ENCODE results near the gene KIAA0753.

Gene KIAA0753

GRCh38 chr17:6640536-6641246, at the start of gene KIAA0753, which contains the start of gene TXNDC17:
KIAA0753 (minus strand) TSS chr17:6640711; CDS start chr17:6635103, 5,608 bp downstream.
TXNDC17 (plus strand) TSS chr17:6641060; CDS start chr17:6641083, 23 bp downstream.
- peak; percentile 84 for DNase-seq (ENCODE audit: low read depth)

- DNase-seq (ENCODE audit: low read depth) = no peak
Measured at GRCh38 chr17:6688944-6689343, 48.4 kb upstream of the KIAA0753 start.

GRCh38 chr17:6686026-6686425, 45.5 kb upstream of the KIAA0753 start:
- DNase-seq (ENCODE audit: low read depth) = no peak

- DNase-seq (ENCODE audit: low read depth) = no peak
Measured at GRCh38 chr17:6684881-6685767, 44.6 kb upstream of the KIAA0753 start.

- no peak for DNase-seq (ENCODE audit: low read depth)
Measured at GRCh38 chr17:6684460-6684783, 43.9 kb upstream of the KIAA0753 start.

GRCh38 chr17:6683730-6684459, 43.4 kb upstream of the KIAA0753 start:
- DNase-seq (ENCODE audit: low read depth) = no peak

GRCh38 chr17:6683081-6683684, 42.7 kb upstream of the KIAA0753 start:
- DNase-seq (ENCODE audit: low read depth) = no peak

- no peak for DNase-seq (ENCODE audit: low read depth)
Measured at GRCh38 chr17:6682339-6682738, 41.8 kb upstream of the KIAA0753 start.

GRCh38 chr17:6681671-6682070, 41.2 kb upstream of the KIAA0753 start:
- DNase-seq (ENCODE audit: low read depth) = no peak

GRCh38 chr17:6681176-6681575, 40.7 kb upstream of the KIAA0753 start:
- no peak for DNase-seq (ENCODE audit: low read depth)

- no peak for DNase-seq (ENCODE audit: low read depth)
Measured at GRCh38 chr17:6679241-6679640, 38.7 kb upstream of the KIAA0753 start.

GRCh38 chr17:6677946-6678345, 37.4 kb upstream of the KIAA0753 start:
- DNase-seq (ENCODE audit: low read depth) = no peak

GRCh38 chr17:6677158-6677831, 36.8 kb upstream of the KIAA0753 start:
- DNase-seq (ENCODE audit: low read depth) = no peak

GRCh38 chr17:6676802-6677157, 36.3 kb upstream of the KIAA0753 start:
- no peak for DNase-seq (ENCODE audit: low read depth)

GRCh38 chr17:6675201-6675825, 34.8 kb upstream of the KIAA0753 start:
- no peak for DNase-seq (ENCODE audit: low read depth)

- no peak for DNase-seq (ENCODE audit: low read depth)
Measured at GRCh38 chr17:6674586-6674985, 34.1 kb upstream of the KIAA0753 start.

- no peak for DNase-seq (ENCODE audit: low read depth)
Measured at GRCh38 chr17:6671431-6671830, 30.9 kb upstream of the KIAA0753 start.

- no peak for DNase-seq (ENCODE audit: low read depth)
Measured at GRCh38 chr17:6670999-6671398, 30.5 kb upstream of the KIAA0753 start.

- no peak for DNase-seq (ENCODE audit: low read depth)
Measured at GRCh38 chr17:6670571-6670970, 30.1 kb upstream of the KIAA0753 start.

GRCh38 chr17:6669479-6670212, 29.1 kb upstream of the KIAA0753 start:
- DNase-seq (ENCODE audit: low read depth) = no peak

Measured in stimulated activated CD8-positive, alpha-beta memory T cell treated with anti-CD3 and anti-CD28 coated beads, Interleukin-7, amount 100 ng/mL, for 24 hours (primary cell).